Hippocampal formation (tissue), 2 donors: ENCODE measurements around the gene JSRP1.

Experiments
- DNase-seq, 2 donors: peaks; one replicate each; lab custom pipeline; 2025; lab: John Stamatoyannopoulos, UW

Gene JSRP1

DNA sequence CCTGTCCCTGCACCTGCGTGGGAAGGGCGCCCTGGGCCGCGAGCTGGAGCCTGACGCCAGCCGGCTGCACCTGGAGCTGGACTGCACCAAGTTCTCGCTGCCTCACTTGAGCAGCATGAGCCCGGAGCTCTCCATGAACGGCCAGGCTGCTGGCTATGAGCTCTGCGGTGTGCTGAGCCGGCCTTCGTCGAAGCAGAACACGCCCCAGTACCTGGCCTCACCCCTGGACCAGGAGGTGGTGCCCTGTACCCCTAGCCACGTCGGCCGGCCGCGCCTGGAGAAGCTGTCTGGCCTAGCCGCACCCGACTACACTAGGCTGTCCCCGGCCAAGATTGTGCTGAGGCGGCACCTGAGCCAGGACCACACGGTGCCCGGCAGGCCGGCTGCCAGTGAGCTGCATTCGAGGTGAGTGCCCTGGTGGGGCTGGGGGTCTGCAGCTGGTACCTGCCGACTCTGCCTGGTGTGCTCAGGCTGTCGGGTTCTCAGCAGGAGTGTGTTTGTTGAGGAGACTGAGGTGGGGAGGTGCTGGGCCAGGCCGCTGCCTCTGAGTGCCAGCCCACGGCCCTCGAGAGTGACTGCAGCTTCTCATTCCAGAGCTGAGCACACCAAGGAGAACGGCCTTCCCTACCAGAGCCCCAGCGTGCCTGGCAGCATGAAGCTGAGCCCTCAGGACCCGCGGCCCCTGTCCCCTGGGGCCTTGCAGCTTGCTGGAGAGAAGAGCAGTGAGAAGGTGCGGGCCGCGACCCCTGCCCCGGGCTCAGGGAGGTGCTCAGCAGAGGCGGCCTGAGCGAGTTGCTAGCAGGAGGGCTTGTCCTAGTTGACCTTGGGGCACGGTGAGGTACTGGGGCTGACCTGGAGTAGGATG is 39.6 kb downstream of the JSRP1 start:
- DNase-seq, result no peak

DNA sequence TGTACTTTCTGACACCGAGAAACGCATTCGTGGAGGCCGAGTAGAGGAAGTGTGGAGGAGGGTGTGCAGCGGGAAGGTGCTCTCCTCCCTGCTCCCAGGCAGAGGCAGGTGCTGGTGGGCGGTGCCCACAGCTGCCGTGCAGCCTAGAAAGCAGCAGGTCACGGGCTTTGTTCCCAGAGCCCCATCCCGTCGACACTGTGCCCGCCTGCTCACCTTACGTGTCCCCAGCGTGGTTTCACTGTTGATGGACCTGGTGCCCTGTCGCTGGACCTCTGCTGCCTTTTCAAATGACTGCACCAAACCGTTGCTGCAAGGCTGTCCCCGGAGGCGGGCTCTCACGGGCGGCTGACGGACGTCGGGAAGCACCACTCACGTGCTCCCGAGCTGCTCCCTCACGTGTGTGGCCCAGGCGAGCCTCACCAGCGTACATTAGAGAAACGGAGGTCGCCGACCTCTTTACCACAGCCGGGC is 40.9 kb downstream of the JSRP1 start:
- DNase-seq, result no peak

DNA sequence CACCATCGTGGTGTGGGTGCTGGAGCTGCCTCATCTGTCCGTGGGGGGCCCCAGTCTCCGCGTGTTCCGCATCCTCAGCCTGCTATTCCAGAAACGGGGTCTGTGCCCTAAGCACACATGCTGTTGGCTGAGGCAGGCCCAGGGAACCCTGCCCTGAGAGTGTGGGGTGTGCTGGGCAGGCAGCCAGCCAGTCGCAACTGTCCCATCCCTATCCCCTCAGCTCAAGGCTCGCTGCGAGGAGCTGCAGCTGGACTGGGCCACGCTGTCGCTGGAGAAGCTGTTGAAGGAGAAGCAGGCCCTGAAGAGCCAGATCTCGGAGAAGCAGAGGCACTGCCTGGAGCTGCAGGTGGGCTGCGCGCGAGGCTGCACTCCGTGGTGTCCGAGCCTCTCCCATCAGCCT is 42.0 kb downstream of the JSRP1 start:
- peak in 1 of 2 donors; percentile 9 for DNase-seq

DNA sequence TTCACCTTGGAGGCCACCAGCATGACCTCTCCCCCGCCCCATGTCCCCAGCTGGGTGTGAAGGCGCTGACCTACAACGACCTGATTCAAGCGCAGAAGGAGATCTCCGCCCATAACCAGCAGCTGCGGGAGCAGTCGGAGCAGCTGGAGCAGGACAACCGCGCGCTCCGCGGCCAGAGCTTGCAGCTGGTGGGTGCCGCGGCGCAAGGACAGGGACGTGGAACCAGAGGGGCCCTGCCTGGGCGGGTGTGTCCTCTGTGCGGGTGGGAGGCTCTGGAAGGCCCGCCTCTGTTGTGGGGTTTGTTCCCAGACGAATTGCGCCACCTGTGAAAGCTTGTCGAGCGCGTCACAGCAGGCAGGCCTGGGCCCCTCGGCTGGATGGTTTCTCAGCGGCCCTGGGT is 42.4 kb downstream of the JSRP1 start:
- no peak for DNase-seq

DNA sequence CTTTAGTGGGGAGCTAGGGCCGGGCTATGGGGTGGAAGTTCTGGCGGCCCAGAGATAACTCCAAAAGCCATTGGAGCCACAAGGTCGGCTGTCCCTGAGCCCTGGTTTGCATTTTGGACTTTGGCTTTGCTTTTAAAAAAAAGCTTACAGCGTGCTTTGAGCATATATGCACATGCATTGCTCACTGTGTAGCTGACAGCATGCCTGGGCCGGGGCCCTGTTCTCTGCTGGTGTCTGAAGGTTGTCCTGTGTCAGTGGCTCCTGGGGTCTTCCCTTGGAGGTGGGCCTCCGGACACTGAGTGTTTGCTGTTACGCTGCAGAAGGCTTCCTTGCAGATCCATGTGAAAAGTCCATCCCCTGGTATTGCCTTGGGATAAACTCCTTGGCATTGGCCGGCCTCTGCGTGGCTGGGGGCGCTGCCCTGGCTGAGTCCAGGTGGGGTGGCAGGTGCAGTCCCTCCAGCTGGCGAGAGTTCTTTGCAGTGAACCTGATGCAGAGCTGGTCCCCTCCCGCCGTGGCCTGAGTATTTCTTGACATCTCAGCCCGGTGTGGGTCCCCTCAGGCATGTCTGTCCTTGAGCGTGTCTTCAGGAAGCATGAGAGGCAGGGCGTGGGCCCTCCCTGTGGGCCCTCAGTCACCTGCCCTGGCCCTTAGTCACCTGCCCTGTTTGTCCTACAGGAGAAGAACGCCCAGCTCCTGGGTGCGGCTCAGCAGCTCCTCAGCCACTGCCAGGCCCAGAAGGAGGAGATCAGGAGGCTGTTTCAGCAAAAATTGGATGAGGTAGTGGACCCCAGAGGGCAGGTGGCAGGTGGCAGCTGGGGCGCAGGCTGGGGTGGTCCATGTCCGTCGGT is 43.1 kb downstream of the JSRP1 start:
- DNase-seq, result no peak

DNA sequence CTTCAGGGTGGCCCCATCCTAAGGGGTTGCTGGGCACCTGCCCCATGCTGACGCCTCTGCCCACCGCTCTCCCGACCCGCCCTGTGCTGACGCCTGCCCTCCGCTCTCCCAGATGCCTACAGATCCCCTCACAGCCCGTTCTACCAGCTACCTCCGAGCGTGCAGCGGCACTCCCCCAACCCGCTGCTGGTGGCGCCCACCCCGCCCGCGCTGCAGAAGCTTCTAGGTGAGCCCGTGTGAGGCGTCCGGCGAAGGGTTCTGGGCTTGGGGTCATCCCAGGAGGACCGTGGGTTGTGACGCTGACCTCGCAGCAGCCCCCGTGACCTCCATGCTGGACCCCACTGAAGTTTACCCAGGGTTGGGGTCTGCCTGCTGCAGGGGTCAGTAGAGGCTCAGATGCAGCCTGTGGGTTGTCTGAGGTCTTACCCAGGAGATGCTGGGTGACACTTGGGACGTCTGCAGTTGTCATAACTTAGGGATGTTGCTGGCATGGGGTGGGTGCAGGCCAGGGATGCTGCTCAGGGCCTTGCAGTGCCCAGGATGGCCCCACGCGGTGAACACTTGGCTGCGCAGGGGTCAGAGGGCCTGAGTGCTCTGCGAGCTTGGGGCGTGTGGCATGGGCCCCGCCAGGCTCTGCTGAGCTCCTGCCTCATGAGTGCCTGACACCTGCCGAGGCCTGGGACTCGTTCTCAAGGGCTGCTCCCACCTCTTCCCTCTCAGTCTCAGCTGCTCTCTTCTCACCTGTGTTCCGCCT is 45.1 kb downstream of the JSRP1 start:
- no peak for DNase-seq

DNA sequence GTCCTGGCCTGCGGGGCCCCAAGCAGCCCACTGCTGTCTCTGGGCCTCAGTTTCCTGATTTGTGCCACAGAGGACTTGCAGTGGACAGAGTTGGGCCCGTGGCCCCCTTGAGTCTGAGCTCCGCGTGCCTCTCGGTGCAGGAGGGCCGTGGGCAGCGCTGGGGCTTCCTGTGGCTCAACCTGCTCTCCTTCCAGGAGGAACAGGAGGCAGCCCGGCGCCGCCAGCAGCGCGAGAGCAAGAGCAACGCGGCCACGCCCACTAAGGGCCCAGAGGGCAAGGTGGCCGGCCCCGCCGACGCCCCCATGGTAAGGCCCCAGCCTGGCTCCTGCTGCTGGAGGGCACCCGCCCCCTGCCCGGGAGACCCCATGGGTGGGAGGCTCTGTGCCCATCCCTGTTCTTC is 46.0 kb downstream of the JSRP1 start:
- no peak for DNase-seq

DNA sequence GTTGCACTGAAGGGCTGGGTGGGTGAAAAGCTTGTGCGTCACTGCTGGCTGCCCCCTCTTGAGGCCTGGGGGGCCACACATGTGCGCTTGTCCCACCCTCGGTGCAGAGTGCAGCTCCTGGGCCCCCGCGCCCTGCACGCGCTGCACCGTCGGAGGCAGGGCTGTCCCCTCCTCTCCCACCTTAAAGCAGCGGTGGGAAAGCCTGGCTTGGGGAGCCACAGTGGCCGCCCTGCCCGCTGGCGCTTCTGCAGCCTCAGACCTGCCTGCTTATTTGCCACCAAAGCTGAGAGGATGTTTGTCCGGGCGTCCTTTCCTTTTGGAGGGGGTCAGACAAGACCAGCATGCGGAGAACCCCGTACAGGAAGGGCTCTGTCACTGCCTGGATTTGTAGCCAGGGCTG is 46.8 kb downstream of the JSRP1 start:
- DNase-seq, result no peak

DNA sequence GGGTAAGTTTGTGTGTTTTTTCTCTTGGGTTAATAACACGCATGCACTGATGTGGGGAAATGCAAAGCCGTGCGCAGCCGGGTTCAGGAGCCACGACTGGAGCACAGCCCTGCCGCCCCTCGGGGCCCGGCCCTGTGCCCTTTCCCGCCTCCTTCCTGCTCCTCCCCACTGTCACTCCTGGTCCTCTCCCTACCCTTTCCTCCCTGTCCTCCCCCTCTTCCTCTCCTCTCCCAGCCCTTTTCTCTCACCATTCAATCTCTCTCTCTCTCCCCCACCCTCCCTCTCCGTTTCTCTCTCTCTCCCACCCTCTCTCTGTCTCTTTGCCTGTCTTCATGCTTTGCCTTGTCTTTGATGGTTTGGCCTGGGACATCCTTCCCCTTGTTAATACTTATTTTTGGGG is 47.2 kb downstream of the JSRP1 start:
- no peak for DNase-seq

DNA sequence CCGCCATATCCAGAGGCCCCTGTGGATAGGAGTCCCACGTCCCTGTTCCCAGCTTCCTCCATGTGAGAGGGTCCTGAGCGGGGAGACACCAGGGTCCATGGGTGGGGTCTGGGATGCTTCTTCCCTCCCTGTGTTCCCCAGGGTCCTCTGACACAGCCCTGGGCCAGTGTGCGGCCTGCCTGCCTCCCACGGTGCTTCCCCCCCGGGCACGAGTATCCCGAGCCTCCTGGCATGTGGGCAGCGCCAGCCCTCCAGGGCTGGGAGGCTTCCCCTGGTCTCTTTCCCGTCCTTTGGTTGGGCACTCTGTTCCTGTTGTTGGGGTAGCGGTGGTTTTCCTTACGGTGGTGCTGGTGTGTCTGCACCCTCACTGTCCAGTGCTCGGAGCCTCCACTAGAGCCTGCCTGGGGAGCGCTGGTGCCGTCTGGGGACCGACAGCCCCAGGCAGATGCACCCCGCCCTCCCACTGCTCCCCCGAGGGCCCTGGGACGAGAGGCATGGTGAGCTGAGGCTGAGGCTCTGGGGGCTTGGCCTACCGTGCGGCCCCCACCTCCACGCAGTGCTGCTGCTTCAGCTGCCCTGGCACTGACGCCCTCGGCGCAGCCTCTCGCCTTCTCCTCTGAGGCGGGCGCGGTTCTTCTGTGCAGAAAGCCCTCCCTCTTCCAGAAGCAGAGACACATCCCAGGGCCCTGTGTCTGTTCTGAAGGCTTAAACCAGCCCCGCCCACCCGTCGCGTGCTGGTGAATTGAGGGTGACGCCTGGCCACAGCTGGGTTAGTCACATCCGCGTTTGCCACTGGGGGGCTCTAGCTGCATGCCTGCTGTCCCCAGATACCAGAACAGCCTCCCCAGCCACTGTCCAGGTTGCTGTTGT is 48.0 kb downstream of the JSRP1 start:
- no peak for DNase-seq

DNA sequence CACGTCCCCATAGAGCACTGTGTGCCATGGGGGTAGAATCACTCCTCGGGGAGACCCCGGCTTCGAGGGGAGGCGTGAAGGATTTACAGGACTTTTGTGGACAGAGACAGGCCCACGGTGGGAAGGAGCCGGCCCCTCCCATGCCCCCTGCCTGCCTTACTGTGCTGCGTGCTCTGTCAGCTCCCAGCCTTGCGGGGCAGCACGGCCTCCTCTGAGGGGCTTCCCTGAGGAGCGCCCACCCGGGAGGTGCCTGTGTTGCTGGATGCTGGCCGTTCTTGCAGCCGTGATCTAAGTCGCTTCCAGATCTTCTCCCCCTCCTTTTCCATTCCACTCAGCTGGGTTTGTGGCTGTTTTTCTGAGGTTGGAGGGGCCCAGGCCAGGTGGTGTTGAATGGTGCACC is 49.2 kb downstream of the JSRP1 start:
- DNase-seq, result no peak

DNA sequence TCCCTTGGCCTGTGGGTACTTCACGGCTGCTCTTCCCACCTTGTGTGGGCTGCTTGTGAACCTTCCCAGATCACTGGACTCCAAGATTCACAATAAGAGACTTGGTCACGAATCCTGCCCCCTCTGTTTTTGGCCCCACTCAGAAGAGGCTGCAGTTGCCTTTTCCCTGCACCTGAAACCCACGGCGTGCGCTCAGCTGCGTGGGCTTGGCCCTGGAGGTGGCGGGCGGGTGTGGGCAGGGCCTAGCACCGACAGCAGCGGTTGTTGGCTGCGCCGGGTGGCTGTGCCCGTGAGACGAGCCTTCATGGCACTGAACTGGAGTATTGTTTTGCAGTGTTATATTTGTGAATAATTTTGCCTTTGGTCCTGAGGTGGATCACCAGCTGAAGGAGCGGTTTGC is 53.9 kb downstream of the JSRP1 start:
- no peak for DNase-seq
